ENCODE data around the gene PCGF5.

GRCh38 chr10:91295346-91295745 lies 74.9 kb downstream of the PCGF5 start:
- TF ChIP-seq CTCF (IDR thresholded peaks at IDR 0.05) (no peak), POLR2AphosphoS5 (IDR thresholded peaks at IDR 0.05) (no peak)
